H1 (cell line): Measurements from ENCODE around the gene CLASP2. TPM values are rescaled to one million over a fixed set of nuclear protein-coding genes. Genes with fewer than 3 reads are reported as not detected.

Experiments
- CTCF ChIA-PET: fragments of 300-600 bp; sonication (Branson Sonifier 250); formaldehyde crosslinking; loops from one replicate; lab custom pipeline; 2021; ENCODE audit not compliant: partially characterized antibody; lab: Charles Lee
- POLR2A ChIA-PET: fragments of 300-600 bp; sonication (Branson Sonifier 250); formaldehyde crosslinking; loops from one replicate; lab custom pipeline; 2021; ENCODE audit warnings: inconsistent platforms; ENCODE audit not compliant: partially characterized antibody; lab: Charles Lee
- DNase-seq, 2 experiments: peaks; one replicate each; pipeline versions ENCODE4 v3.0.0 to v3.0.0-alpha.2; 2010 to 2022; ENCODE audit warnings: low spot score in 2 of 2, low read depth in 1 of 2, mixed read lengths in 1 of 2
- FAIRE-seq: peaks from 2 replicates; lab custom pipeline; 2011; peaks lifted over from hg19 to GRCh38; lab: Jason Lieb, UNC
- H2AFZ ChIP-seq: 2 replicates; pipeline ENCODE4 v1.8.1; 2012; ENCODE audit warnings: low read length, inconsistent platforms
- H2AK5ac ChIP-seq: 2 replicates; pipeline ENCODE4 v1.6.1; 2013; ENCODE audit warnings: low read depth, low read length
- H2BK120ac ChIP-seq: replicated peaks from 2 replicates; pipeline ENCODE3; 2013; ENCODE audit warnings: low read depth, low read length, inconsistent platforms
- H2BK12ac ChIP-seq: 2 replicates; pipeline ENCODE4 v1.6.1; 2013; ENCODE audit warnings: low read depth, low read length
- H2BK15ac ChIP-seq: 2 replicates; pipeline ENCODE4 v1.6.1; 2013; ENCODE audit warnings: low read length
- H2BK20ac ChIP-seq: 2 replicates; pipeline ENCODE4 v1.6.1; 2013; ENCODE audit warnings: low read length
- H2BK5ac ChIP-seq: 2 replicates; pipeline ENCODE4 v1.6.1; 2013; ENCODE audit warnings: low read depth, low read length
- H3K14ac ChIP-seq: 2 replicates; pipeline ENCODE4 v1.6.1; 2013; ENCODE audit warnings: inconsistent platforms; ENCODE audit not compliant: insufficient read length
- H3K18ac ChIP-seq: 2 replicates; pipeline ENCODE4 v1.6.1; 2013; ENCODE audit warnings: low read length; ENCODE audit errors: extremely low read depth
- H3K23ac ChIP-seq: 2 replicates; pipeline ENCODE4 v1.6.1; 2013; ENCODE audit warnings: inconsistent platforms; ENCODE audit not compliant: insufficient read length
- H3K23me2 ChIP-seq: 2 replicates; pipeline ENCODE4 v1.6.1; 2013; ENCODE audit warnings: low read depth, low read length
- H3K27ac ChIP-seq: 2 replicates; pipeline ENCODE4 v1.6.1; 2011; ENCODE audit warnings: low read depth, low read length, inconsistent platforms
- H3K27me3 ChIP-seq, 4 experiments: replicated peaks in 1 of 4; 1 replicate in 1 of 4; 2 replicates in 3 of 4; pipeline versions ENCODE4 v1.6.1 to v1.8.1; 2011 to 2013; ENCODE audit warnings: low read length in 3 of 4, mild to moderate bottlenecking in 3 of 4, inconsistent platforms in 2 of 4, mixed read lengths in 2 of 4, moderate library complexity in 1 of 4; ENCODE audit not compliant: control insufficient read depth in 3 of 4, insufficient read depth in 3 of 4; ENCODE audit errors: extremely low read depth in 1 of 4
- H3K36me3 ChIP-seq, 4 experiments: 2 replicates each; pipeline versions ENCODE4 v1.6.1 to v1.8.1; 2011 to 2013; ENCODE audit warnings: mild to moderate bottlenecking in 4 of 4, low read length in 3 of 4, moderate library complexity in 2 of 4, control low read depth in 1 of 4, inconsistent platforms in 1 of 4; ENCODE audit not compliant: insufficient read depth in 4 of 4, control insufficient read depth in 2 of 4
- H3K4ac ChIP-seq: replicated peaks from 2 replicates; pipeline ENCODE3; 2013; ENCODE audit warnings: low read length, low read depth, mixed read lengths, inconsistent platforms; ENCODE audit not compliant: insufficient read length
- H3K4me1 ChIP-seq, 4 experiments: replicated peaks in 1 of 4; 1 replicate in 1 of 4; 2 replicates in 3 of 4; pipeline versions ENCODE4 v1.6.1 to v1.8.1; 2011 to 2013; ENCODE audit warnings: low read length in 3 of 4, inconsistent platforms in 2 of 4, mixed read lengths in 1 of 4; ENCODE audit not compliant: insufficient read depth in 4 of 4, control insufficient read depth in 3 of 4
- H3K4me2 ChIP-seq, 2 experiments: 2 replicates each; pipeline versions ENCODE4 v1.6.1 to v1.8.1; 2011 to 2013; ENCODE audit warnings: low read depth in 2 of 2, low read length in 2 of 2, control low read depth in 1 of 2, inconsistent platforms in 1 of 2, mild to moderate bottlenecking in 1 of 2; ENCODE audit not compliant: insufficient read depth in 1 of 2
- H3K4me3 ChIP-seq, 4 experiments: fragments of 200-600, 300-600 bp in 1 of 4; sonication (generic), shearing (Covaris generic), sonication (Bioruptor Twin) in 1 of 4; 2 replicates each; pipeline versions ENCODE4 v1.5.1 to v1.8.1; 2011 to 2016; ENCODE audit warnings: low read length in 4 of 4, low read depth in 3 of 4, control low read depth in 2 of 4, inconsistent platforms in 2 of 4, mild to moderate bottlenecking in 2 of 4, mixed read lengths in 1 of 4, moderate library complexity in 1 of 4; ENCODE audit not compliant: insufficient read depth in 2 of 4; ENCODE audit errors: extremely low read depth in 1 of 4
- H3K56ac ChIP-seq: replicated peaks from 2 replicates; pipeline ENCODE3; 2013; ENCODE audit warnings: low read depth, mild to moderate bottlenecking, mixed read lengths, low read length, inconsistent platforms; ENCODE audit not compliant: insufficient read length
- H3K79me1 ChIP-seq: 2 replicates; pipeline ENCODE4 v1.6.1; 2013; ENCODE audit warnings: low read depth, low read length, control low read depth
- H3K79me2 ChIP-seq, 2 experiments: 2 replicates each; pipeline versions ENCODE4 v1.6.1 to v1.8.1; 2012 to 2013; ENCODE audit warnings: low read length in 2 of 2, mild to moderate bottlenecking in 2 of 2, inconsistent platforms in 1 of 2; ENCODE audit not compliant: insufficient read depth in 2 of 2, control insufficient read depth in 1 of 2
- H3K9ac ChIP-seq, 4 experiments: replicated peaks in 1 of 4; 1 replicate in 1 of 4; 2 replicates in 3 of 4; pipeline versions ENCODE4 v1.6.1 to v1.8.1; 2011 to 2013; ENCODE audit warnings: low read depth in 3 of 4, low read length in 3 of 4, control low read depth in 2 of 4, mild to moderate bottlenecking in 2 of 4, moderate library complexity in 2 of 4, inconsistent platforms in 1 of 4; ENCODE audit errors: extremely low read depth in 1 of 4
- H3K9me3 ChIP-seq, 2 experiments: 2 replicates each; pipeline versions ENCODE4 v1.6.1 to v1.8.1; 2012 to 2013; ENCODE audit warnings: mild to moderate bottlenecking in 2 of 2, moderate library complexity in 2 of 2, control low read depth in 1 of 2, inconsistent platforms in 1 of 2, low read depth in 1 of 2, low read length in 1 of 2, mixed read lengths in 1 of 2; ENCODE audit not compliant: insufficient read depth in 2 of 2
- H4K20me1 ChIP-seq, 2 experiments: replicated peaks in 1 of 2; 2 replicates each; pipeline versions ENCODE3 to v1.8.1; 2011 to 2013; ENCODE audit warnings: inconsistent platforms in 2 of 2, low read length in 2 of 2, mild to moderate bottlenecking in 1 of 2; ENCODE audit not compliant: insufficient read depth in 2 of 2, control insufficient read depth in 1 of 2
- H4K5ac ChIP-seq: 2 replicates; pipeline ENCODE4 v1.6.1; 2013; ENCODE audit warnings: low read length, low read depth, mixed read lengths, inconsistent platforms; ENCODE audit not compliant: insufficient read length
- H4K8ac ChIP-seq: 2 replicates; pipeline ENCODE4 v1.8.0; 2013; ENCODE audit warnings: mild to moderate bottlenecking, moderate library complexity, low read length, inconsistent platforms; ENCODE audit not compliant: insufficient read depth; ENCODE audit errors: extremely low read depth
- H4K91ac ChIP-seq: replicated peaks from 2 replicates; pipeline ENCODE3; 2013; ENCODE audit warnings: low read length, mixed read lengths, inconsistent platforms; ENCODE audit not compliant: insufficient read length
- ASH2L ChIP-seq: fragments of 200-600, 300-600 bp; sonication (generic); IDR thresholded peaks from one replicate; pipeline ENCODE4 v1.7.1; 2017; ENCODE audit warnings: low read length
- BACH1 ChIP-seq: IDR thresholded peaks from 2 replicates; pipeline ENCODE4 v1.6.1; 2012; ENCODE audit warnings: low read length, improper control_type of control experiment
- CBX8 ChIP-seq: fragments of 300-800, 300-1000 bp; sonication (generic); IDR thresholded peaks from 2 replicates; pipeline ENCODE4 v1.7.1; 2016; ENCODE audit warnings: low read depth, low read length, borderline replicate concordance
- E2F6 ChIP-seq: IDR thresholded peaks from 2 replicates; pipeline ENCODE4 v1.6.1; 2012; ENCODE audit warnings: inconsistent platforms
- EGR1 ChIP-seq: IDR thresholded peaks from 2 replicates; pipeline ENCODE4 v1.6.1; 2011; ENCODE audit warnings: low read depth, low read length, borderline replicate concordance
- GABPA ChIP-seq: IDR thresholded peaks from 2 replicates; pipeline ENCODE4 v1.6.1; 2011; ENCODE audit warnings: mild to moderate bottlenecking, low read length, moderate library complexity, borderline replicate concordance; ENCODE audit not compliant: insufficient read depth
- GTF2F1 ChIP-seq: IDR thresholded peaks from 2 replicates; pipeline ENCODE4 v1.6.1; 2012; ENCODE audit warnings: low read depth, low read length, improper control_type of control experiment, borderline replicate concordance
- HDAC2 ChIP-seq, 2 experiments: fragments of 300-600 bp in 1 of 2; sonication (generic) in 1 of 2; IDR thresholded peaks; 2 replicates each; pipeline ENCODE4 v1.6.1; 2011 to 2012; ENCODE audit warnings: low read depth in 2 of 2, low read length in 2 of 2, mild to moderate bottlenecking in 2 of 2, moderate library complexity in 2 of 2, borderline replicate concordance in 1 of 2, inconsistent platforms in 1 of 2
- NANOG ChIP-seq: IDR thresholded peaks from 2 replicates; pipeline ENCODE4 v1.6.1; 2011; ENCODE audit warnings: low read length, low read depth, mild to moderate bottlenecking, inconsistent platforms; ENCODE audit not compliant: insufficient read depth, poor library complexity, severe bottlenecking
- SP1 ChIP-seq: IDR thresholded peaks from 2 replicates; pipeline ENCODE4 v1.6.1; 2011; ENCODE audit warnings: low read depth, low read length
- YY1 ChIP-seq: IDR thresholded peaks from 2 replicates; pipeline ENCODE4 v1.6.1; 2011; ENCODE audit warnings: low read depth, mild to moderate bottlenecking, low read length
- WGBS, 2 experiments: shearing (Covaris generic) in 1 of 2; methylation state at CpG; one replicate each; pipeline versions ENCODE4 v1.1.6 to v1.1.7; 2013 to 2015; ENCODE audit warnings: low lambda C conversion rate in 2 of 2, mixed read lengths in 2 of 2, inconsistent platforms in 1 of 2, low coverage in 1 of 2, missing lambda C conversion rate in 1 of 2; ENCODE audit not compliant: insufficient replicate concordance in 2 of 2, insufficient coverage in 1 of 2, insufficient read length in 1 of 2; ENCODE audit errors: extremely low coverage in 1 of 2, missing lambda C conversion rate in 1 of 2; 5-methylcytosine and 5-hydroxymethylcytosine counted together
- polyA plus RNA-seq, 7 experiments: library from polyadenylated mRNA; depleted of rRNA in 3 of 7; stranded (reverse) in 5 of 7; unstranded in 2 of 7; fragments of >200 nt in 5 of 7; fragments of 200-250 nt in 2 of 7; gene quantifications; 1 replicate in 5 of 7; 2 replicates in 1 of 7; 4 replicates in 1 of 7; pipeline versions ENCODE4 v1.2.1 to v1.2.3, GENCODE V29; 2011 to 2013; ENCODE audit warnings: missing spikeins in 2 of 7, mixed read lengths in 2 of 7
- total RNA-seq: library from RNA; stranded (reverse); fragmentation: NEBNext Ultra II Directional; extraction: Animal tissue kit (Norgen Biotek cat#: 25700); gene quantifications from 2 replicates; pipeline ENCODE4 v1.2.1, GENCODE V29; 2021
- TF ChIP-seq, protein P1 (sequence below): IDR thresholded peaks from 2 replicates; pipeline ENCODE4 v1.6.1; 2011; ENCODE audit warnings: low read depth, mild to moderate bottlenecking, low read length; ENCODE audit not compliant: insufficient read depth

The CLASP2 gene
- total and polyA plus RNA-seq, 2 of the 8 experiments (the other 6 are each of a cell fraction or from before 2014, with no cell fraction given) = 21.7 to 58.0 TPM

DNA sequence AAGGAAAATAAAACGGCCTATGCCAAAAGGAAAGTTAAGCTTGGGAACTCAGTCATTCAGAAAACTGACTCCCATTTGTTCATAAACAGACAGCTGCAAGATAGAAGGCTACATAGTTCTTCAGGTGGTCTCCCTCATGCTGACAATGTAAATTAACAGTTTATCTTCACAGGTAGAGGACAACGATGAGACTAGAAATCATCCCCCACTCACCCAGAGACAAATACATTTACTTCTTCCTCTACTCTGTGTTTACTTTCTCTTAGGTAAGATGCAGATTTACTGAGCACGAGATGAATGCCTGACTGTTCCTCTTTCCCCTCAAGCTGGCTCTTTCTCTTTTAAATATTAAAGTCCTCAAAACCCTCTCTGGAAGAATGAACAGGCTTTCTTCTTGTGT, 160.2 kb downstream of the CLASP2 start:
- no peak overlapping the region for H3K14ac ChIP-seq
- no peak overlapping the region for H3K23ac ChIP-seq
- H3K36me3 ChIP-seq = peaks cover 0 to 2% (median 0%) of the 10 kb centered on the region in 4 experiments; a peak in 2 of 8 replicates
- no peak overlapping the region for H2AK5ac ChIP-seq
- no peak overlapping the region for H2BK120ac ChIP-seq
- peak overlapping the region in 1 of 4 experiments; percentile 41; a peak in 2 of 8 replicates for H3K4me3 ChIP-seq
- H3K56ac ChIP-seq = no peak overlapping the region
- no peaks in the 10 kb centered on the region for H3K9me3 ChIP-seq
- no peak overlapping the region for H3K9ac ChIP-seq
- no peak overlapping the region for H2AFZ ChIP-seq
- no peaks in the 10 kb centered on the region for H3K27me3 ChIP-seq
- peak overlapping the region; percentile 11; the same call in 1 of the 2 replicates for H3K27ac ChIP-seq
- H3K4me2 ChIP-seq = peak overlapping the region; percentile 18 to 56; a peak in 3 of 4 replicates
- H2BK5ac ChIP-seq = no peak overlapping the region
- H2BK15ac ChIP-seq = no peak overlapping the region
- H3K4ac ChIP-seq = no peak overlapping the region
- H3K18ac ChIP-seq = no peak overlapping the region
- FAIRE-seq (peak; percentile 45), DNase-seq (no peak)
- no peak overlapping the region for H2BK12ac ChIP-seq
- no peaks in the 10 kb centered on the region for H3K79me2 ChIP-seq
- H3K23me2 ChIP-seq = no peaks in the 10 kb centered on the region
- H3K4me1 ChIP-seq = peaks cover 0 to 11% (median 2%) of the 10 kb centered on the region in 4 experiments; a peak in 3 of 7 replicates
- 6% methylated on average over 3 of the region's 3 CpGs; no CpG with 5 or more reads in 1 of the 2 experiments for WGBS, 2 experiments
- H2BK20ac ChIP-seq = no peak overlapping the region
- no peak overlapping the region for H4K5ac ChIP-seq
- no peaks in the 10 kb centered on the region for H3K79me1 ChIP-seq
- no peak overlapping the region for H4K91ac ChIP-seq
- ChIA-PET CTCF (interaction anchor here (0.6 to 1.9 kb wide), 4 partner anchors 13 to 252 kb away, joined by 3 to 5 read pairs (median 3); no protein-coding TSS in a partner anchor), POLR2A (interaction anchor here (0.6 to 1.3 kb wide), 2 partner anchors 27 to 130 kb away, joined by 3 read pairs; no protein-coding TSS in a partner anchor)
- no peak overlapping the region for H4K8ac ChIP-seq
- H4K20me1 ChIP-seq = no peaks in the 10 kb centered on the region
- no peak for TF ChIP-seq NANOG
- TF ChIP-seq E2F6 = no peak
- TF ChIP-seq EGR1 = no peak
- no peak for TF ChIP-seq CBX8
- no peak for TF ChIP-seq GTF2F1
- TF ChIP-seq BACH1 = no peak
- TF ChIP-seq SP1 = peak; percentile 38; the same call in 1 of the 2 replicates
- no peak for TF ChIP-seq HDAC2 (IDR thresholded peaks at IDR 0.05; ENCODE audit: borderline replicate concordance in 1 of 2, low read depth in 2 of 2, low read length in 2 of 2)
- no peak for TF ChIP-seq YY1
- no peak for TF ChIP-seq GABPA
- TF ChIP-seq ASH2L = no peak
- TF ChIP-seq, protein P1, sequence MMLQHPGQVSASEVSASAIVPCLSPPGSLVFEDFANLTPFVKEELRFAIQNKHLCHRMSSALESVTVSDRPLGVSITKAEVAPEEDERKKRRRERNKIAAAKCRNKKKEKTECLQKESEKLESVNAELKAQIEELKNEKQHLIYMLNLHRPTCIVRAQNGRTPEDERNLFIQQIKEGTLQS = no peak
